ENCODE data around the gene BIRC7. TPM values are rescaled to one million over a fixed set of nuclear protein-coding genes. Genes with fewer than 3 reads are reported as not detected.

BIRC7 gene
- total RNA-seq, 1 experiment from 2014 or later: 0.96 TPM

- ChIA-PET POLR2A (no interaction called here), CTCF (interaction anchor here (1.4 kb wide), 1 partner anchor 64 kb away, joined by 3 read pairs; no protein-coding TSS in a partner anchor)
These were observed 52.2 kb downstream of the BIRC7 start for GRCh38 chr20:63287697-63288580.

More at GRCh38 chr20:63287697-63288580, 52.2 kb downstream of the BIRC7 start:
- no peaks in the 10 kb centered on the region for H3K9me2 ChIP-seq (ENCODE audit: insufficient read depth)
- no peaks in the 10 kb centered on the region for H3K27me3 ChIP-seq (ENCODE audit: insufficient read depth, low read length)
- no peak overlapping the region for H3K9ac ChIP-seq (ENCODE audit: low read length)
- ATAC-seq (no peak), DNase-seq (ENCODE audit: low read depth, low spot score) (no peak)
- H4K20me1 ChIP-seq (ENCODE audit: insufficient read depth): no peaks in the 10 kb centered on the region
- H3K4me2 ChIP-seq (ENCODE audit: low read length): no peak overlapping the region
- no peak overlapping the region for H2AFZ ChIP-seq (ENCODE audit: low read depth, low read length, poor library complexity, severe bottlenecking)
- intact Hi-C loops (cut with micrococcal nuclease): no loop called here
- H3K9me3 ChIP-seq (ENCODE audit: control insufficient read depth in 1 of 2, insufficient read depth in 1 of 2, low read depth in 1 of 2, low read length in 2 of 2): no peaks in the 10 kb centered on the region
- BruUV-seq (replicated peaks): no TSS peak
- peaks cover 4 to 14% of the 10 kb centered on the region in 2 experiments; a peak in 3 of 4 replicates for H3K4me1 ChIP-seq (ENCODE audit: control insufficient read depth in 1 of 2, insufficient read depth in 2 of 2, low read length in 2 of 2)
- TF ChIP-seq SIN3A (IDR thresholded peaks at IDR 0.05; ENCODE audit: low read depth): no peak
- TF ChIP-seq ELF1 (IDR thresholded peaks at IDR 0.05; ENCODE audit: borderline replicate concordance, low read depth): no peak
- TF ChIP-seq REST (IDR thresholded peaks at IDR 0.05; ENCODE audit: low read depth): no peak
- H3K27ac ChIP-seq (ENCODE audit: low read depth, low read length): no peak overlapping the region
- H3K36me3 ChIP-seq (ENCODE audit: control insufficient read depth in 1 of 2, insufficient read depth in 2 of 2, low read length in 2 of 2): peaks cover 0 to 9% of the 10 kb centered on the region in 2 experiments; a peak in 1 of 4 replicates
- RAD21 ChIA-PET (ENCODE audit: low non-redundant PET in 1 of 2, low total read pairs in 2 of 2, uncharacterized antibody in 2 of 2, unreplicated experiment in 2 of 2): no interaction called here
- no peak overlapping the region for H3K4me3 ChIP-seq (replicated peaks in 1 of 2; ENCODE audit: low read depth in 1 of 2, low read length in 2 of 2)
- no peaks in the 10 kb centered on the region for H3K79me2 ChIP-seq (ENCODE audit: insufficient read depth, low read length)
